IMR-90 (cell line): ENCODE data around the gene TMEM253. TPM values are rescaled to one million over a fixed set of nuclear protein-coding genes. Genes with fewer than 3 reads are reported as not detected.

Experiments used
- ATAC-seq: fragments of 200-7000 bp; cut with Tn5 transposase; 2 replicates; pipeline ENCODE4 v1.9.1; 2020; ENCODE audit warnings: low read depth, mild to moderate bottlenecking, moderate library complexity
- BruUV-seq: library from RNA; stranded (reverse); fragments of 400-500 nt; replicated peaks from 2 replicates; lab custom pipeline; 2021; lab: Mats Ljungman, UMichigan
- CTCF ChIA-PET: fragments of 300-600 bp; formaldehyde crosslinking; extraction: SDS; loops from one replicate; lab custom pipeline; 2021; ENCODE audit warnings: antibody characterized with exemption; lab: Yijun Ruan, JAX
- POLR2A ChIA-PET: fragments of 300-600 bp; sonication (Branson Sonifier 250); formaldehyde crosslinking; loops from one replicate; lab custom pipeline; 2022; ENCODE audit warnings: antibody characterized with exemption; ENCODE audit not compliant: unreplicated experiment; lab: Charles Lee
- DNase-seq: peaks from one replicate; pipeline ENCODE4 v3.0.0; 2013
- H2AFZ ChIP-seq: replicated peaks from 2 replicates; pipeline ENCODE3; 2013; ENCODE audit warnings: low read length, mild to moderate bottlenecking; ENCODE audit not compliant: poor library complexity
- H2AK5ac ChIP-seq: 2 replicates; pipeline ENCODE4 v1.6.1; 2013; ENCODE audit warnings: low read depth, low read length, inconsistent platforms
- H2AK9ac ChIP-seq: replicated peaks from 2 replicates; pipeline ENCODE3; 2013; ENCODE audit warnings: mild to moderate bottlenecking, low read depth, low read length, moderate library complexity; ENCODE audit not compliant: poor library complexity
- H2BK120ac ChIP-seq: 2 replicates; pipeline ENCODE4 v1.6.1; 2013; ENCODE audit warnings: low read depth, low read length, inconsistent platforms
- H2BK15ac ChIP-seq: 3 replicates; pipeline ENCODE4 v1.6.1; 2013; ENCODE audit warnings: low read depth, low read length, inconsistent platforms
- H2BK20ac ChIP-seq: 2 replicates; pipeline ENCODE4 v1.6.1; 2013; ENCODE audit warnings: low read depth, mild to moderate bottlenecking, inconsistent platforms, low read length, moderate library complexity
- H2BK5ac ChIP-seq: 2 replicates; pipeline ENCODE4 v1.6.1; 2013; ENCODE audit warnings: mild to moderate bottlenecking, low read depth, low read length, inconsistent platforms; ENCODE audit not compliant: poor library complexity, severe bottlenecking
- H3K14ac ChIP-seq: replicated peaks from 2 replicates; pipeline ENCODE4 v1.6.1; 2013; ENCODE audit warnings: low read depth, low read length, inconsistent platforms
- H3K18ac ChIP-seq: 2 replicates; pipeline ENCODE4 v1.6.1; 2013; ENCODE audit warnings: low read depth, low read length, control low read depth
- H3K23ac ChIP-seq: 2 replicates; pipeline ENCODE4 v1.6.1; 2013; ENCODE audit warnings: low read depth, low read length, inconsistent platforms
- H3K27ac ChIP-seq: 2 replicates; pipeline ENCODE4 v1.5.1; 2013; ENCODE audit warnings: mild to moderate bottlenecking, control low read depth, low read length; ENCODE audit not compliant: insufficient read depth
- H3K27me3 ChIP-seq: 2 replicates; pipeline ENCODE4 v1.6.1; 2013; ENCODE audit warnings: low read length; ENCODE audit not compliant: control insufficient read depth, insufficient read depth
- H3K36me3 ChIP-seq: 2 replicates; pipeline ENCODE4 v1.6.1; 2013; ENCODE audit warnings: low read length, mixed read lengths; ENCODE audit not compliant: control insufficient read depth, insufficient read depth
- H3K4ac ChIP-seq: 2 replicates; pipeline ENCODE4 v1.6.1; 2013; ENCODE audit warnings: low read depth, low read length, inconsistent platforms
- H3K4me1 ChIP-seq: 2 replicates; pipeline ENCODE4 v1.6.1; 2013; ENCODE audit warnings: low read length, mixed read lengths; ENCODE audit not compliant: control insufficient read depth, insufficient read depth
- H3K4me2 ChIP-seq: 2 replicates; pipeline ENCODE4 v1.6.1; 2013; ENCODE audit warnings: low read depth, mild to moderate bottlenecking, control low read depth, low read length, moderate library complexity
- H3K4me3 ChIP-seq: 2 replicates; pipeline ENCODE4 v1.5.1; 2013; ENCODE audit warnings: low read depth, mild to moderate bottlenecking, control low read depth, low read length, moderate library complexity; ENCODE audit not compliant: insufficient read depth
- H3K56ac ChIP-seq: 2 replicates; pipeline ENCODE4 v1.6.1; 2013; ENCODE audit warnings: low read length, inconsistent platforms; ENCODE audit not compliant: insufficient read depth; ENCODE audit errors: extremely low read depth
- H3K79me1 ChIP-seq, 2 experiments: 2 replicates each; pipeline ENCODE4 v1.6.1; 2013; ENCODE audit warnings: low read length in 2 of 2, inconsistent platforms in 1 of 2, low read depth in 1 of 2
- H3K9ac ChIP-seq: 2 replicates; pipeline ENCODE4 v1.6.1; 2013; ENCODE audit warnings: low read depth, low read length, control low read depth
- H3K9me1 ChIP-seq: 2 replicates; pipeline ENCODE4 v1.6.1; 2013; ENCODE audit warnings: low read length, inconsistent platforms; ENCODE audit not compliant: insufficient read depth
- H3K9me3 ChIP-seq: 2 replicates; pipeline ENCODE4 v1.6.1; 2013; ENCODE audit warnings: low read length; ENCODE audit not compliant: control insufficient read depth, insufficient read depth
- H4K20me1 ChIP-seq: 2 replicates; pipeline ENCODE4 v1.6.1; 2013; ENCODE audit warnings: low read length, inconsistent platforms; ENCODE audit not compliant: insufficient read depth
- H4K5ac ChIP-seq: 2 replicates; pipeline ENCODE4 v1.6.1; 2013; ENCODE audit warnings: mild to moderate bottlenecking, low read depth, low read length, control low read depth
- H4K8ac ChIP-seq, 2 experiments: 2 replicates each; pipeline ENCODE4 v1.6.1; 2013; ENCODE audit warnings: low read depth in 2 of 2, low read length in 2 of 2, control low read depth in 1 of 2, inconsistent platforms in 1 of 2
- H4K91ac ChIP-seq: 2 replicates; pipeline ENCODE4 v1.6.1; 2013; ENCODE audit warnings: low read depth, low read length, inconsistent platforms; ENCODE audit not compliant: insufficient read depth
- BHLHE40 ChIP-seq: fragments of 150-350 bp; IDR thresholded peaks from 2 replicates; pipeline ENCODE4 v1.6.1; 2016; ENCODE audit warnings: mild to moderate bottlenecking, low read depth, low read length
- CEBPB ChIP-seq: IDR thresholded peaks from 2 replicates; pipeline ENCODE4 v1.6.1; 2012; ENCODE audit warnings: low read depth, low read length, improper control_type of control experiment
- CHD1 ChIP-seq: IDR thresholded peaks from 2 replicates; pipeline ENCODE4 v1.6.1; 2012; ENCODE audit warnings: low read depth, low read length, improper control_type of control experiment
- CTCF ChIP-seq: conservative IDR thresholded peaks from 2 replicates; pipeline ENCODE4 v1.5.1; 2012; ENCODE audit warnings: mild to moderate bottlenecking, low read depth, low read length, improper control_type of control experiment
- ELK1 ChIP-seq: fragments of 150-350 bp; IDR thresholded peaks from 2 replicates; pipeline ENCODE4 v1.6.1; 2016; ENCODE audit warnings: low read depth, mild to moderate bottlenecking, low read length, moderate library complexity, borderline replicate concordance
- MAFK ChIP-seq: IDR thresholded peaks from 2 replicates; pipeline ENCODE4 v1.6.1; 2012; ENCODE audit warnings: low read depth, low read length, improper control_type of control experiment
- MXI1 ChIP-seq: IDR thresholded peaks from 2 replicates; pipeline ENCODE4 v1.6.1; 2012; ENCODE audit warnings: low read depth, mild to moderate bottlenecking, low read length, moderate library complexity, borderline replicate concordance
- NFE2L2 ChIP-seq: fragments of 150-350 bp; IDR thresholded peaks from 2 replicates; pipeline ENCODE4 v1.6.1; 2016; ENCODE audit warnings: low read depth, mild to moderate bottlenecking, low read length
- POLR2A ChIP-seq: IDR thresholded peaks from 2 replicates; pipeline ENCODE4 v1.6.1; 2012; ENCODE audit warnings: mild to moderate bottlenecking, low read depth, low read length
- RAD21 ChIP-seq: IDR thresholded peaks from 2 replicates; pipeline ENCODE4 v1.6.1; 2012; ENCODE audit warnings: low read length, improper control_type of control experiment
- RCOR1 ChIP-seq: IDR thresholded peaks from 2 replicates; pipeline ENCODE4 v1.6.1; 2012; ENCODE audit warnings: mild to moderate bottlenecking, low read length, improper control_type of control experiment; ENCODE audit not compliant: insufficient replicate concordance
- RFX5 ChIP-seq: IDR thresholded peaks from 2 replicates; pipeline ENCODE4 v1.8.0; 2012; ENCODE audit warnings: low read depth, mild to moderate bottlenecking, low read length, moderate library complexity
- SMC3 ChIP-seq: fragments of 150-350 bp; IDR thresholded peaks from 2 replicates; pipeline ENCODE4 v1.6.1; 2016; ENCODE audit warnings: low read depth, mild to moderate bottlenecking, antibody characterized with exemption, low read length, moderate library complexity
- USF2 ChIP-seq: fragments of 150-350 bp; IDR thresholded peaks from 2 replicates; pipeline ENCODE4 v1.6.1; 2017; ENCODE audit warnings: mild to moderate bottlenecking, antibody characterized with exemption, low read length, low read depth
- WGBS, 2 experiments: methylation state at CpG; one replicate each; pipeline versions ENCODE4 v1.1.5 to v1.1.7; 2013; ENCODE audit warnings: missing lambda C conversion rate in 2 of 2; ENCODE audit not compliant: insufficient read length in 1 of 2; ENCODE audit errors: extremely low coverage in 2 of 2; 5-methylcytosine and 5-hydroxymethylcytosine counted together
- dilution Hi-C: fragments of 300-500 bp; cut with HindIII; formaldehyde crosslinking; loops from one replicate; pipeline ENCODE4 v1.14.3; 2018; ENCODE audit warnings: low sequenced_read_pairs; ENCODE audit not compliant: unreplicated experiment
- in situ Hi-C: fragments of 300-500 bp; cut with MboI; formaldehyde crosslinking; loops from 3 replicates; pipeline ENCODE4 v1.14.3; 2019; ENCODE audit warnings: low sequenced_read_pairs, inconsistent platforms, mixed read lengths
- intact Hi-C: fragments of 100-400 bp; cut with micrococcal nuclease; formaldehyde crosslinking; loops from 2 replicates; pipeline ENCODE4 v1.10.0; 2022
- polyA plus RNA-seq, 3 experiments: library from polyadenylated mRNA; depleted of rRNA; stranded (reverse); fragments of >200 nt; gene quantifications; 2 replicates each; pipeline ENCODE4 v1.2.3, GENCODE V29; 2012; ENCODE audit warnings: low replicate concordance in 1 of 3
- total RNA-seq: library from RNA; depleted of rRNA; stranded (reverse); fragments of >200 nt; gene quantifications from 2 replicates; pipeline ENCODE4 v1.2.3, GENCODE V29; 2012

The TMEM253 gene
- total and polyA plus RNA-seq, 2 of the 4 experiments (the other 2 are of a cell fraction), result 0.07 TPM; not detected in 1

- in situ Hi-C loops, result no loop called here
These were observed 31.3 kb upstream of the TMEM253 start for GRCh38 chr14:21069388-21070082.

More at GRCh38 chr14:21069388-21070082, 31.3 kb upstream of the TMEM253 start:
- Histone ChIP-seq H4K20me1 (peaks cover 10% of the 10 kb centered on the region), H3K14ac (peak overlapping the region; percentile 77), H3K9me1 (peaks cover 10% of the 10 kb centered on the region), H2BK20ac (no peak overlapping the region; the same call in 1 of the 2 replicates), H2BK120ac (peak overlapping the region; percentile 26), H3K27ac (peak overlapping the region; percentile 91), H2AFZ (peak overlapping the region; percentile 99), H3K4me2 (peak overlapping the region; percentile 86), H3K4ac (peak overlapping the region; percentile 85), H2AK9ac (peak overlapping the region; percentile 90), H3K18ac (peak overlapping the region; percentile 18; the same call in 1 of the 2 replicates), H3K9ac (peak overlapping the region; percentile 81), H3K27me3 (no peaks in the 10 kb centered on the region), H4K91ac (peak overlapping the region; percentile 72), H2AK5ac (peak overlapping the region; percentile 5; the same call in 1 of the 2 replicates), H2BK15ac (no peak overlapping the region), H3K79me1 (peaks cover 10 to 41% of the 10 kb centered on the region in 2 experiments), H4K8ac (peak overlapping the region; percentile 43 to 50), H3K56ac (peak overlapping the region; percentile 61), H3K9me3 (no peaks in the 10 kb centered on the region), H4K5ac (peak overlapping the region; percentile 66), H3K36me3 (peaks cover 15% of the 10 kb centered on the region), H3K23ac (peak overlapping the region; percentile 64), H2BK5ac (peak overlapping the region; percentile 79), H3K4me1 (peaks cover 22% of the 10 kb centered on the region), H3K4me3 (peak overlapping the region; percentile 68)
- no TSS peak for BruUV-seq
- DNase-seq, result peak; percentile 29
- dilution Hi-C loops (no loop called here), intact Hi-C loops (loop anchor here (2.0 kb wide), 1 partner anchor 67 kb away; no protein-coding TSS in a partner anchor)
- 0% methylated on average over 12 of the region's 40 CpGs; no CpG with 5 or more reads in 1 of the 2 experiments for WGBS, 2 experiments
- peak; percentile 4 for ATAC-seq
- POLR2A ChIA-PET, result interaction anchor here (0.6 kb wide), 1 partner anchor 16 kb away, joined by 3 read pairs; no protein-coding TSS in a partner anchor
- TF ChIP-seq RCOR1 (no peak), CHD1 (no peak), MAFK (no peak), ELK1 (no peak), USF2 (no peak), CEBPB (no peak), RAD21 (no peak), CTCF (no peak), BHLHE40 (no peak), SMC3 (no peak), NFE2L2 (no peak), RFX5 (no peak), POLR2A (no peak), MXI1 (no peak)
- CTCF ChIA-PET, result interaction anchor here (1.4 to 2.1 kb wide), 9 partner anchors 18 to 41 kb away, joined by 4 to 23 read pairs (median 10); no protein-coding TSS in a partner anchor
